Common myeloid progenitor, CD34-positive (primary cell): ENCODE results near the gene OR8S1.
A peak's percentile ranks its signal among the peaks of the same experiment; 100 is the strongest.
"Not testable (repeated sequence)": the region's sequence is repeated elsewhere in the genome, so short reads cannot be mapped to it uniquely, and the experiment has no call there.

ENCODE experiments used
- CTCF ChIA-PET: fragments of 350-600 bp; sonication (Branson Sonifier 250); formaldehyde crosslinking; loops from one replicate; lab custom pipeline; 2021; ENCODE audit warnings: antibody characterized with exemption; lab: Charles Lee
- POLR2A ChIA-PET: fragments of 350-600 bp; sonication (Branson Sonifier 250); formaldehyde crosslinking; loops from one replicate; lab custom pipeline; 2021; ENCODE audit warnings: antibody characterized with exemption; lab: Charles Lee
- DNase-seq, 3 donors: peaks; one replicate each; pipeline versions ENCODE4 v3.0.0 to v3.0.0-alpha.2; 2013
- H3K27ac ChIP-seq, 2 experiments: 1 replicate in 1 of 2; 2 replicates in 1 of 2; pipeline ENCODE4 v1.7.0; 2013; ENCODE audit warnings: inconsistent platforms in 2 of 2, low read length in 2 of 2, mild to moderate bottlenecking in 2 of 2, low read depth in 1 of 2, moderate library complexity in 1 of 2; ENCODE audit not compliant: severe bottlenecking in 2 of 2, insufficient read depth in 1 of 2, poor library complexity in 1 of 2
- H3K27me3 ChIP-seq, 5 experiments: replicated peaks in 2 of 5; 1 replicate in 3 of 5; 2 replicates in 2 of 5; pipeline versions ENCODE4 v1.6.1 to v1.7.0; 2013; ENCODE audit warnings: low read length in 4 of 5, mild to moderate bottlenecking in 2 of 5, moderate library complexity in 2 of 5, inconsistent platforms in 1 of 5; ENCODE audit not compliant: insufficient read depth in 5 of 5, control insufficient read depth in 4 of 5
- H3K36me3 ChIP-seq, 4 experiments: 1 replicate in 2 of 4; 2 replicates in 2 of 4; pipeline versions ENCODE4 v1.6.1 to v1.7.0; 2013; ENCODE audit warnings: low read length in 3 of 4, control low read depth in 1 of 4, mild to moderate bottlenecking in 1 of 4; ENCODE audit not compliant: control insufficient read depth in 4 of 4, insufficient read depth in 4 of 4
- H3K4me1 ChIP-seq, 4 experiments: 1 replicate in 3 of 4; 2 replicates in 1 of 4; pipeline versions ENCODE4 v1.6.1 to v1.7.1; 2013; ENCODE audit warnings: low read length in 3 of 4, mild to moderate bottlenecking in 3 of 4, control low read depth in 1 of 4, inconsistent platforms in 1 of 4, moderate library complexity in 1 of 4; ENCODE audit not compliant: control insufficient read depth in 4 of 4, insufficient read depth in 4 of 4; ENCODE audit errors: control extremely low read depth in 1 of 4
- H3K4me3 ChIP-seq, 7 experiments: 1 replicate in 4 of 7; 2 replicates in 3 of 7; pipeline versions ENCODE4 v1.5.1 to v1.7.0; 2013; ENCODE audit warnings: mild to moderate bottlenecking in 7 of 7, low read length in 6 of 7, moderate library complexity in 6 of 7, inconsistent platforms in 2 of 7, low read depth in 2 of 7, control low read depth in 1 of 7; ENCODE audit not compliant: insufficient read depth in 4 of 7, control insufficient read depth in 1 of 7; ENCODE audit errors: extremely low read depth in 1 of 7
- H3K9me3 ChIP-seq, 5 experiments: 1 replicate in 4 of 5; 2 replicates in 1 of 5; pipeline versions ENCODE4 v1.6.1 to v1.7.1; 2013; ENCODE audit warnings: low read length in 4 of 5, mild to moderate bottlenecking in 2 of 5, inconsistent platforms in 1 of 5, low read depth in 1 of 5, moderate library complexity in 1 of 5; ENCODE audit not compliant: control insufficient read depth in 4 of 5, insufficient read depth in 2 of 5; ENCODE audit errors: control extremely low read depth in 1 of 5
- WGBS: methylation state at CpG from one replicate; pipeline ENCODE4 v1.1.5; 2013; ENCODE audit not compliant: insufficient coverage; 5-methylcytosine and 5-hydroxymethylcytosine counted together

OR8S1 gene

GRCh38 chr12:48553666-48554343, 28.4 kb downstream of the OR8S1 start:
- H3K4me3 ChIP-seq, H3K27me3 ChIP-seq, H3K9me3 ChIP-seq, POLR2A ChIA-PET, DNase-seq, H3K36me3 ChIP-seq, H3K27ac ChIP-seq, H3K4me1 ChIP-seq: not testable (repeated sequence)
- CTCF ChIA-PET = interaction anchor here (2.2 kb wide), 1 partner anchor 64 kb away, joined by 6 read pairs; no protein-coding TSS in a partner anchor
- 94% methylated on average over 6 of the region's 11 CpGs for WGBS

- Histone ChIP-seq H3K27me3 (no peaks in the 10 kb centered on the region), H3K9me3 (no peaks in the 10 kb centered on the region), H3K27ac (no peak overlapping the region), H3K4me3 (no peak overlapping the region), H3K36me3 (no peaks in the 10 kb centered on the region), H3K4me1 (peaks cover 0 to 2% (median 0%) of the 10 kb centered on the region in 4 experiments)
- 85% methylated on average over 3 of the region's 6 CpGs for WGBS
- ChIA-PET POLR2A (no interaction called here), CTCF (no interaction called here)
- DNase-seq = no peak
These were observed 31.2 kb downstream of the OR8S1 start for GRCh38 chr12:48556631-48557030.

DNA sequence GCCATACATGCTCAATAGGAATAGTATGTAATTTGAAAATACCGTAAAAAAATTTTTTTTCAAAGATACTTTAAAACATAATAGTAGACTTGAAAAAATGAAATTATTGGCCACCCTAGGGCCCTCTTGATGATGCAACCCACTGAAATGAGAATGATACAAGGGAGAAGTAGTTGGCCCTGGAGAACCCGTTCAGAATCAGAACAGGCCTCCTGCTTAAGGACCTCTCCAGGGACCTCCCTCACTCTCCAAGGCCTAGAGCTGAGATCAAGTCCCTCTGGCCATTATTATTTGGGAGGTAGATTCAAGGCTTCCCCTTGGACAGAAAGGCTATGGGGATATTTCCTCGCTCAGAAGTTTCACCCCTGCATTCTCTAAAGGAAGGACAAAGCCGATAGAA, 32.5 kb downstream of the OR8S1 start:
- WGBS = 100% methylated on average over 2 of the region's 4 CpGs
- Histone ChIP-seq H3K9me3 (no peaks in the 10 kb centered on the region), H3K4me3 (no peak overlapping the region), H3K36me3 (no peaks in the 10 kb centered on the region), H3K4me1 (peaks cover 0 to 2% (median 0%) of the 10 kb centered on the region in 4 experiments), H3K27me3 (peaks cover 0 to 2% (median 0%) of the 10 kb centered on the region in 5 experiments), H3K27ac (no peak overlapping the region)
- no peak for DNase-seq
- ChIA-PET CTCF (no interaction called here), POLR2A (no interaction called here)

GRCh38 chr12:48567731-48568130, 42.3 kb downstream of the OR8S1 start:
- Histone ChIP-seq H3K9me3 (no peaks in the 10 kb centered on the region), H3K27me3 (peaks cover 0 to 3% (median 0%) of the 10 kb centered on the region in 5 experiments), H3K4me3 (no peak overlapping the region), H3K36me3 (no peaks in the 10 kb centered on the region), H3K4me1 (no peaks in the 10 kb centered on the region), H3K27ac (no peak overlapping the region)
- no peak for DNase-seq
- ChIA-PET CTCF (no interaction called here), POLR2A (no interaction called here)
- 100% methylated on average over 3 of the region's 4 CpGs for WGBS

- Histone ChIP-seq H3K36me3 (no peaks in the 10 kb centered on the region), H3K9me3 (no peaks in the 10 kb centered on the region), H3K4me3 (no peak within 1 kb of the TSS), H3K4me1 (no peaks in the 10 kb centered on the region), H3K27ac (no peak within 1 kb of the TSS), H3K27me3 (no peaks in the 10 kb centered on the region)
- DNase-seq = no peak
- POLR2A ChIA-PET = no interaction called here
- CTCF ChIA-PET = no interaction called here
- no CpG with 5 or more reads among the region's 1 CpG for WGBS
These were observed 44.5 kb downstream of the OR8S1 start, which contains the start of gene LALBA for GRCh38 chr12:48569946-48570345. LALBA (minus strand) TSS chr12:48570046; CDS start chr12:48570020, 26 bp downstream.

DNA sequence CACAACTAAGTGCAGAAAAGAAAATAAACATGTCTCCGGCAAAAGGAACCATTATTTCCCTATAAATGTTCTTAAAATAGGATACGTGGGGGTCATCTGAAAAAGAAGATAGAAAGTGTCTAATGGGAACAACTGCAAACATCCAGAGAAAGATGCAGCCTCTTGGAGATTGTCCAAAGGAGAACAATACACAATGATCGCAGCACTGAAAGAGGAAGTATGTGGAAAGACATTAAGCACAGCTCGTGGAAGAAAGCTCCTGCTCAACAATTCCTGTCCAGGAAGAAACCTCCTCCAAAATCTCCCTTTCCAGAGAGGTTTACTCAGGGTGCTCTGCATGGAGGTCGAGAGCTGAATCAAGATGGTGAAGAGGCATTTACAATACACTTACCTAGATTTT, 46.9 kb downstream of the OR8S1 start:
- Histone ChIP-seq H3K4me1 (no peaks in the 10 kb centered on the region), H3K4me3 (no peak overlapping the region), H3K27ac (no peak overlapping the region), H3K36me3 (no peaks in the 10 kb centered on the region), H3K9me3 (no peaks in the 10 kb centered on the region), H3K27me3 (no peaks in the 10 kb centered on the region)
- DNase-seq = peak; percentile 1 to 21 (median 17)
- ChIA-PET CTCF (no interaction called here), POLR2A (no interaction called here)
- WGBS = 0% methylated on average over 1 of the region's 5 CpGs
